Stimulated activated CD4-positive, alpha-beta T cell treated with anti-CD3 and anti-CD28 coated beads, TNF-alpha, amount 100 ng/mL, for 4 hours (primary cell): ENCODE data around the gene PHRF1.
"Not testable (repeated sequence)": the region's sequence is repeated elsewhere in the genome, so short reads cannot be mapped to it uniquely, and the experiment has no call there.

Source experiments
- DNase-seq, 3 experiments: peaks; one replicate each; pipeline ENCODE4 v3.0.0-alpha.2; 2020; ENCODE audit warnings: low read depth in 3 of 3

PHRF1 gene

GRCh38 chr11:629237-629583 is 52.9 kb downstream of the PHRF1 start:
- no peak for DNase-seq

- DNase-seq = no peak
Observed at GRCh38 chr11:630871-631270, 54.6 kb downstream of the PHRF1 start.

GRCh38 chr11:635945-636510 is 59.8 kb downstream of the PHRF1 start:
- DNase-seq = no peak

- DNase-seq = no peak
Observed at GRCh38 chr11:636511-637332, 60.5 kb downstream of the PHRF1 start, which contains the start of gene DRD4. DRD4 (plus strand) TSS chr11:637269; CDS start chr11:637305, 36 bp downstream.

- no peak for DNase-seq
Observed at GRCh38 chr11:637333-637592, 61.0 kb downstream of the PHRF1 start.

GRCh38 chr11:637593-638521 is 61.6 kb downstream of the PHRF1 start:
- no peak for DNase-seq

- DNase-seq = no peak
Observed at GRCh38 chr11:638631-639331, 62.5 kb downstream of the PHRF1 start.

- DNase-seq = no peak
Observed at GRCh38 chr11:639332-639955, 63.2 kb downstream of the PHRF1 start.

GRCh38 chr11:640021-640706 is 63.9 kb downstream of the PHRF1 start:
- no peak for DNase-seq

GRCh38 chr11:641806-642370 is 65.6 kb downstream of the PHRF1 start:
- DNase-seq = no peak

- no peak for DNase-seq
Observed at GRCh38 chr11:643366-643765, 67.1 kb downstream of the PHRF1 start.

GRCh38 chr11:643849-644738 is 67.8 kb downstream of the PHRF1 start:
- DNase-seq = no peak

GRCh38 chr11:645536-645935 is 69.3 kb downstream of the PHRF1 start:
- no peak for DNase-seq

- DNase-seq = no peak
Observed at GRCh38 chr11:646214-646613, 69.9 kb downstream of the PHRF1 start.

GRCh38 chr11:647672-648158 is 71.4 kb downstream of the PHRF1 start:
- DNase-seq = not testable (repeated sequence)

- DNase-seq = no peak
Observed at GRCh38 chr11:650482-650881, 74.2 kb downstream of the PHRF1 start.

GRCh38 chr11:653136-653535 is 76.9 kb downstream of the PHRF1 start:
- not testable (repeated sequence) for DNase-seq

GRCh38 chr11:653837-654236 is 77.6 kb downstream of the PHRF1 start:
- DNase-seq = no peak

- DNase-seq = not testable (repeated sequence)
Observed at GRCh38 chr11:654444-654843, 78.2 kb downstream of the PHRF1 start.
